ENCODE results near the gene FBLN2. TPM values are rescaled to one million over a fixed set of nuclear protein-coding genes. Genes with fewer than 3 reads are reported as not detected.
A peak's percentile ranks its signal among the peaks of the same experiment; 100 is the strongest.

Gene FBLN2
- total RNA-seq, 1 donor from 2014 or later: 323 TPM

GRCh38 chr3:13532085-13532484 lies 16.8 kb upstream of the FBLN2 start:
- no peak overlapping the region for H3K4me3 ChIP-seq
- no peak for DNase-seq (ENCODE audit: low spot score in 2 of 2)
- H3K27ac ChIP-seq: no peak overlapping the region
- no peak for TF ChIP-seq CTCF (IDR thresholded peaks at IDR 0.05)
- peaks cover 0 to 5% of the 10 kb centered on the region in 2 donors for H3K4me1 ChIP-seq
- H3K9me3 ChIP-seq: no peaks in the 10 kb centered on the region
- intact Hi-C loops (cut with DNase I): no loop called here
- no peaks in the 10 kb centered on the region for H3K36me3 ChIP-seq
- no peaks in the 10 kb centered on the region for H3K27me3 ChIP-seq

- Histone ChIP-seq H3K27me3 (no peaks in the 10 kb centered on the region), H3K36me3 (no peaks in the 10 kb centered on the region), H3K4me3 (no peak overlapping the region), H3K27ac (no peak overlapping the region), H3K4me1 (peaks cover 0 to 6% of the 10 kb centered on the region in 2 donors), H3K9me3 (no peaks in the 10 kb centered on the region)
- intact Hi-C loops (cut with DNase I): no loop called here
- no peak for DNase-seq (ENCODE audit: low spot score in 2 of 2)
- TF ChIP-seq CTCF (IDR thresholded peaks at IDR 0.05): no peak
Observed at GRCh38 chr3:13532631-13533030, 16.3 kb upstream of the FBLN2 start.

GRCh38 chr3:13533885-13534301 lies 15.0 kb upstream of the FBLN2 start:
- Histone ChIP-seq H3K36me3 (no peaks in the 10 kb centered on the region), H3K27ac (no peak overlapping the region), H3K27me3 (no peaks in the 10 kb centered on the region), H3K4me3 (no peak overlapping the region), H3K4me1 (peaks cover 0 to 6% of the 10 kb centered on the region in 2 donors), H3K9me3 (no peaks in the 10 kb centered on the region)
- intact Hi-C loops (cut with DNase I): no loop called here
- TF ChIP-seq CTCF (IDR thresholded peaks at IDR 0.05): no peak
- DNase-seq (ENCODE audit: low spot score in 2 of 2): no peak

- H3K27ac ChIP-seq: no peak overlapping the region
- H3K4me1 ChIP-seq: peaks cover 0 to 6% of the 10 kb centered on the region in 2 donors
- no peak for DNase-seq (ENCODE audit: low spot score in 2 of 2)
Observed at GRCh38 chr3:13535526-13535875, 13.4 kb upstream of the FBLN2 start.

GRCh38 chr3:13535905-13536304 lies 13.0 kb upstream of the FBLN2 start:
- Histone ChIP-seq H3K4me1 (peaks cover 0 to 6% of the 10 kb centered on the region in 2 donors), H3K36me3 (no peaks in the 10 kb centered on the region), H3K4me3 (no peak overlapping the region), H3K27me3 (no peaks in the 10 kb centered on the region), H3K9me3 (no peaks in the 10 kb centered on the region), H3K27ac (peak overlapping the region in 1 of 2 donors; percentile 36)
- intact Hi-C loops (cut with DNase I): no loop called here
- TF ChIP-seq CTCF (IDR thresholded peaks at IDR 0.05): no peak
- DNase-seq (ENCODE audit: low spot score in 2 of 2): no peak

More at GRCh38 chr3:13535526-13535875, 13.4 kb upstream of the FBLN2 start:
- intact Hi-C loops (cut with DNase I): no loop called here
- H3K27me3 ChIP-seq: no peaks in the 10 kb centered on the region
- no peak for TF ChIP-seq CTCF (IDR thresholded peaks at IDR 0.05)
- no peak overlapping the region for H3K4me3 ChIP-seq
- no peaks in the 10 kb centered on the region for H3K9me3 ChIP-seq
- H3K36me3 ChIP-seq: no peaks in the 10 kb centered on the region

GRCh38 chr3:13536432-13536831 lies 12.5 kb upstream of the FBLN2 start:
- Histone ChIP-seq H3K4me1 (peaks cover 0 to 6% of the 10 kb centered on the region in 2 donors), H3K4me3 (no peak overlapping the region), H3K27me3 (no peaks in the 10 kb centered on the region), H3K36me3 (no peaks in the 10 kb centered on the region), H3K27ac (peak overlapping the region; percentile 4 to 36), H3K9me3 (no peaks in the 10 kb centered on the region)
- no peak for TF ChIP-seq CTCF (IDR thresholded peaks at IDR 0.05)
- intact Hi-C loops (cut with DNase I): no loop called here
- DNase-seq (ENCODE audit: low spot score in 2 of 2): no peak
